ENCODE measurements around the gene ARSA. TPM values are rescaled to one million over a fixed set of nuclear protein-coding genes. Genes with fewer than 3 reads are reported as not detected.
A peak's percentile ranks its signal among the peaks of the same experiment; 100 is the strongest.

ARSA gene
- polyA plus RNA-seq, 1 experiment, result 36.9 TPM

DNA sequence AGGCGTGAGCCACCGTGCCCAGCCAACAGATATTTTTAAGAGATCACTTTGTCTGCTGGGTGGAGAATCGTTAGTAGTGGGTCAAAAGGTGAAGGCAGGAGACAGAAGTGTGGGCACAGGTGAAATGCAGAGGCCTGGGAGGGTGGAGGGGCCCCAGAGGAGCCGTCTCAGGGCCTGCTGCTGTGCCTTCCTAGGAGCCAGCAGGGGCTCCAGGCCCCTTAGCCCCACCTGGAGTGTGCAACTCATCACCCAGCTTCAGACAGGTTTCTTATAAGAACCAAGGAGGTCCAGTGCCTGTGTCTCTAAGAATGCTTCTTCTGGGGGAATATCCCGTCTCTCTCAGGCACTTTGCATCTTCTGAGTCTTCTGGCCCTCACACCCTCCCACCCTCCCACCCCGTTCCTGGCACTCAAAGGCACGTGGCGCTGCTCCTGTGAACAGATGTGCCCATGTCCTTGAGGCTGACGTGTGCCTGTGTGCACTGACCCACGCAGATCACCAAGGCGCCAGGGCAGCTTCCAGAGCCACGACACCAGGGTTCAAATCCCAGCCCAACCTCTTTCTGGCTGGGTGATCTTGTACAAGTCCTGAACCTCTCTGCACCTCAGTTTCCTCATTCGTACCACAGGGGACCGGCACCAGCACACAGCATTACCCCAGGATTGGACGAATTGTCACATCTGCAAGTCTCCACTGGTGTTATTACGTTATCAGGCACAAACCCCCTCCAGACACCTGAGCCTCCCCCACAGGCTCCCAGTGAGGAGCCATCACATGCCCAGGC is 3.4 kb downstream of the ARSA start:
- POLR2A ChIA-PET, result no interaction called here
- Histone ChIP-seq H3K36me3 (ENCODE audit: control insufficient read depth, insufficient read depth, low read length) (peaks cover 6% of the 10 kb centered on the region), H3K4me3 (ENCODE audit: low read depth, low read length) (no peak overlapping the region), H3K27me3 (ENCODE audit: control insufficient read depth, insufficient read depth, low read length) (peaks cover 5% of the 10 kb centered on the region)
- TF ChIP-seq, protein P1, sequence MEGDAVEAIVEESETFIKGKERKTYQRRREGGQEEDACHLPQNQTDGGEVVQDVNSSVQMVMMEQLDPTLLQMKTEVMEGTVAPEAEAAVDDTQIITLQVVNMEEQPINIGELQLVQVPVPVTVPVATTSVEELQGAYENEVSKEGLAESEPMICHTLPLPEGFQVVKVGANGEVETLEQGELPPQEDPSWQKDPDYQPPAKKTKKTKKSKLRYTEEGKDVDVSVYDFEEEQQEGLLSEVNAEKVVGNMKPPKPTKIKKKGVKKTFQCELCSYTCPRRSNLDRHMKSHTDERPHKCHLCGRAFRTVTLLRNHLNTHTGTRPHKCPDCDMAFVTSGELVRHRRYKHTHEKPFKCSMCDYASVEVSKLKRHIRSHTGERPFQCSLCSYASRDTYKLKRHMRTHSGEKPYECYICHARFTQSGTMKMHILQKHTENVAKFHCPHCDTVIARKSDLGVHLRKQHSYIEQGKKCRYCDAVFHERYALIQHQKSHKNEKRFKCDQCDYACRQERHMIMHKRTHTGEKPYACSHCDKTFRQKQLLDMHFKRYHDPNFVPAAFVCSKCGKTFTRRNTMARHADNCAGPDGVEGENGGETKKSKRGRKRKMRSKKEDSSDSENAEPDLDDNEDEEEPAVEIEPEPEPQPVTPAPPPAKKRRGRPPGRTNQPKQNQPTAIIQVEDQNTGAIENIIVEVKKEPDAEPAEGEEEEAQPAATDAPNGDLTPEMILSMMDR (IDR thresholded peaks at IDR 0.05; ENCODE audit: insufficient read depth, low read depth, low read length), result no peak
- CTCF ChIA-PET, result no interaction called here
- no peak for DNase-seq (ENCODE audit: low read depth)

DNA sequence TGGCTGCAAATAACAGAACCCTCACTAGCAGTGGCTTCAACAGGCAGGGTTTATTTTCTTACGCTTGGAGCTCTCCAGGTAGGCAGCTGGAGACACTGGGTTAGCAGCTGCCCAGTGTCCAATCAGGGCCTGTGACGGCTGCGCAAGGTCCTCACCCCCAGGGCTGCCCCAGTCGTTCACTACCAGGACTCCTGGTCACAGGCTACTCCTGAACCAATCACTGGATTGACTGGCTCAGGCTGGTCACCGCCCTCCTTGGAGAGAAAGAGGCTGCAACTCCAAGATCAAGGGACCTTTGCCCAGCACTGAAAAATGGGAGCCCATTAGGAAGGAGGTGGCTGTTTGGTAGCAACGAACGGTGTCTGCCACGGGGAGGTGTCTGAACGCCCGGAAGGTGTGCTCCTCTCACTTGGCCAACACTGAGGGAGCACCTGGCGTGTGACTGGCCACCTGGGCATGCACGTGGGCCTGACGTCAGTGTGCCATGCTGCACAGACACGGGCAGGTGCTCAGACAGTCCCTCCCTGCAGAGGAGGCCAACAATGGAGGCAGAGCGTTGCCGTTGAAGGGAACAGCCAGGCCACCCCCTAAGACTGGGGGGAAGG is 5.1 kb downstream of the ARSA start:
- POLR2A ChIA-PET, result no interaction called here
- Histone ChIP-seq H3K4me3 (ENCODE audit: low read depth, low read length) (no peak overlapping the region), H3K27me3 (ENCODE audit: control insufficient read depth, insufficient read depth, low read length) (peaks cover 5% of the 10 kb centered on the region), H3K36me3 (ENCODE audit: control insufficient read depth, insufficient read depth, low read length) (peaks cover 6% of the 10 kb centered on the region)
- TF ChIP-seq, protein P1 (IDR thresholded peaks at IDR 0.05; ENCODE audit: insufficient read depth, low read depth, low read length), result no peak
- CTCF ChIA-PET, result interaction anchor here (0.8 to 1.6 kb wide), 3 partner anchors 58 to 223 kb away, joined by 3 read pairs; no protein-coding TSS in a partner anchor
- no peak for DNase-seq (ENCODE audit: low read depth)

DNA sequence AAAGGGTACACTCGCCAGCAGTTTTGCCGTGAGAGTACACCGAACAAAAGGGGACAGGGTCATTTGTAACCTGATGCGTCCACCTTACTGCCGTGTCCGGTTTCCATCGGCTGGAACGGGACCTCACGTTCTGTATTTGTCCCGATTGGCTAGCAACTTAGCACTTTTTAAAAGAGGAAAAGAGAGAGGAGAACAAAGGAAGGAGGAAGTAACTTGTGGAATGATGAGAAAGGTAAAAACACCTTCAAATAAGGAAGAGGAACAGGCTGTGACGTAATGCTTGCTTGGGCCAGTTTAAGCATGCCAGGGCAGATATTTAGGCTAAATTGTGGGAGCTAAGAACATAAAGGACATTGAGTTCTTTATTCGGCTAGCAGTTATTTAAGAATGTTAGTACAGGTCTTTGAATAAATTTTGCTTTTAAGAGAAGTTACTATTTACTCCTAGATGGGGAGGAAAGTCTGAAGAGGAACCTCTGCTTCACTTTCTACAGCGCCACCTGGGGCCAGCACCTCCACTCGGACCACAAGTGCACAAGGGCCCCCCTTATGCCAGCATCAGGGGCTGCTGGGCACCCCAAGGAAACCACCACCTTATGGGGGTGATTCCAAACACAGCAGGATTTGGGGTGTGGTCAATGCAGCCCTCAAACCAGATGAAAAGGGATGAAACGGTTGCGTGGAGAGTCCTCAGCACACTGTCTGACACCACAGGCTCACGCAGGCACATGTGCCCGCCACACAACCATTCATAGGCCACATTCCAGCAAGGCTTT is 5.8 kb downstream of the ARSA start:
- POLR2A ChIA-PET, result no interaction called here
- no peak for DNase-seq (ENCODE audit: low read depth)
- no peak overlapping the region for H3K4me3 ChIP-seq (ENCODE audit: low read depth, low read length)

DNA sequence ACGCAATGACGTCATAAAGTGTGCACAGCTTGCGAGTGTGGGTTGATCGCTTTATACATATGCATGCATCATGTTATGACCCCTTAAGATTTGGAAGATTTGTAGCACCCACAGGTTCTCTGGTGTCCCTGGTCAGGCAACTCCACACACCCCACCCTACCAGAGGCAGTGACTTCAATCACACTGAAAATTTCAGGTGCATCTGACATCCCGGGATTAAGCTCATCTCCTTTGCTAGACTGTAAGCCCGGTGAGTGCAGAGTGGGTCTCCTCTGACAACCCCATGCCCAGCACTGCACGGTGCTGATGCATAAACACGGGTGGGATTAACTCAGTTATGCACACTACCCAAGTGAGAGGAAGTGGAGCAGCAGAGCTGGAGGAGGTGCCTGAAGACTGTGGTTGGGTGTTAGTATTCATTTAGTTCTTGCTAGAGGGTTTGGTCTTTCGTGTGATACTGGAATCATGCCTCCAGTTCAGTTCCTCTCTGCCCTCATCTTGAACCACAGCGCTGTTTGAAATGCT is 6.5 kb downstream of the ARSA start:
- TF ChIP-seq, protein P1 (IDR thresholded peaks at IDR 0.05; ENCODE audit: insufficient read depth, low read depth, low read length), result no peak
- DNase-seq (ENCODE audit: low read depth), result no peak
- H3K4me3 ChIP-seq (ENCODE audit: low read depth, low read length), result no peak overlapping the region
- H3K36me3 ChIP-seq (ENCODE audit: control insufficient read depth, insufficient read depth, low read length), result peaks cover 6% of the 10 kb centered on the region
- CTCF ChIA-PET, result interaction anchor here (1.0 to 3.2 kb wide), 21 partner anchors 9 to 370 kb away, joined by 3 to 14 read pairs (median 4); partner anchors contain the start of genes HDAC10, KLHDC7B and SCO2
- peaks cover 5% of the 10 kb centered on the region for H3K27me3 ChIP-seq (ENCODE audit: control insufficient read depth, insufficient read depth, low read length)
- POLR2A ChIA-PET, result no interaction called here

More for the DNA sequence above, 5.8 kb downstream of the ARSA start:
- TF ChIP-seq, protein P1 (IDR thresholded peaks at IDR 0.05; ENCODE audit: insufficient read depth, low read depth, low read length), result 0 out of 2 replicates have a peak, but pooled peaks have one; percentile 25
- H3K36me3 ChIP-seq (ENCODE audit: control insufficient read depth, insufficient read depth, low read length), result peaks cover 6% of the 10 kb centered on the region
- CTCF ChIA-PET, result interaction anchor here (0.8 to 3.2 kb wide), 8 partner anchors 8 to 223 kb away, joined by 3 to 14 read pairs (median 4); partner anchors contain the start of gene SCO2
- peaks cover 5% of the 10 kb centered on the region for H3K27me3 ChIP-seq (ENCODE audit: control insufficient read depth, insufficient read depth, low read length)
